Measurements from ENCODE around the gene FRRS1L.

GRCh38 chr9:109167716-109168115 lies 667 bp upstream of the FRRS1L start:
- no peak for TF ChIP-seq POLR2A (IDR thresholded peaks at IDR 0.05)
- TF ChIP-seq, protein P1, sequence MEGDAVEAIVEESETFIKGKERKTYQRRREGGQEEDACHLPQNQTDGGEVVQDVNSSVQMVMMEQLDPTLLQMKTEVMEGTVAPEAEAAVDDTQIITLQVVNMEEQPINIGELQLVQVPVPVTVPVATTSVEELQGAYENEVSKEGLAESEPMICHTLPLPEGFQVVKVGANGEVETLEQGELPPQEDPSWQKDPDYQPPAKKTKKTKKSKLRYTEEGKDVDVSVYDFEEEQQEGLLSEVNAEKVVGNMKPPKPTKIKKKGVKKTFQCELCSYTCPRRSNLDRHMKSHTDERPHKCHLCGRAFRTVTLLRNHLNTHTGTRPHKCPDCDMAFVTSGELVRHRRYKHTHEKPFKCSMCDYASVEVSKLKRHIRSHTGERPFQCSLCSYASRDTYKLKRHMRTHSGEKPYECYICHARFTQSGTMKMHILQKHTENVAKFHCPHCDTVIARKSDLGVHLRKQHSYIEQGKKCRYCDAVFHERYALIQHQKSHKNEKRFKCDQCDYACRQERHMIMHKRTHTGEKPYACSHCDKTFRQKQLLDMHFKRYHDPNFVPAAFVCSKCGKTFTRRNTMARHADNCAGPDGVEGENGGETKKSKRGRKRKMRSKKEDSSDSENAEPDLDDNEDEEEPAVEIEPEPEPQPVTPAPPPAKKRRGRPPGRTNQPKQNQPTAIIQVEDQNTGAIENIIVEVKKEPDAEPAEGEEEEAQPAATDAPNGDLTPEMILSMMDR (IDR thresholded peaks at IDR 0.05), result no peak
